T-helper 1 cell treated with Interleukin-12 subunit alpha and Interleukin-12 subunit beta and Interleukin-4 antibody, amounts not matched to agents 30 μg/mL and 1 μg/mL, for 36 hours (primary cell): ENCODE measurements around the gene ADIPOR1.
"Not testable (repeated sequence)": the region's sequence is repeated elsewhere in the genome, so short reads cannot be mapped to it uniquely, and the experiment has no call there.

Experiments used
- H3K27ac Mint-ChIP-seq: one replicate; pipeline ENCODE4 v1.8.0; 2021; ENCODE audit warnings: mild to moderate bottlenecking, mixed read lengths
- H3K27me3 Mint-ChIP-seq: one replicate; pipeline ENCODE4 v1.8.0; 2021; ENCODE audit warnings: low read depth, mixed read lengths
- H3K36me3 Mint-ChIP-seq: one replicate; pipeline ENCODE4 v1.8.0; 2021; ENCODE audit warnings: low read depth, mixed read lengths
- H3K4me1 Mint-ChIP-seq: one replicate; pipeline ENCODE4 v1.8.0; 2021; ENCODE audit warnings: low read depth, mixed read lengths
- H3K4me3 Mint-ChIP-seq: one replicate; pipeline ENCODE4 v1.8.0; 2021; ENCODE audit warnings: mild to moderate bottlenecking, moderate library complexity, mixed read lengths
- H3K9me3 Mint-ChIP-seq: one replicate; pipeline ENCODE4 v1.8.0; 2021; ENCODE audit warnings: mixed read lengths

Gene ADIPOR1

GRCh38 chr1:202959276-202959620 lies 1.1 kb upstream of the ADIPOR1 start:
- H3K4me3 Mint-ChIP-seq, result no peak overlapping the region
- H3K27ac Mint-ChIP-seq, result no peak overlapping the region

GRCh38 chr1:202958544-202959275 lies 598 bp upstream of the ADIPOR1 start:
- Mint-ChIP-seq H3K4me3 (peak overlapping the region; percentile 87), H3K36me3 (peaks cover 15% of the 10 kb centered on the region), H3K27me3 (no peaks in the 10 kb centered on the region), H3K27ac (peak overlapping the region; percentile 83), H3K9me3 (no peaks in the 10 kb centered on the region), H3K4me1 (peaks cover 26% of the 10 kb centered on the region)

More at GRCh38 chr1:202959276-202959620, 1.1 kb upstream of the ADIPOR1 start:
- Mint-ChIP-seq H3K9me3 (no peaks in the 10 kb centered on the region), H3K4me1 (peaks cover 23% of the 10 kb centered on the region), H3K36me3 (peaks cover 13% of the 10 kb centered on the region), H3K27me3 (no peaks in the 10 kb centered on the region)

GRCh38 chr1:202956969-202957368 lies 1.1 kb downstream of the ADIPOR1 start:
- H3K27me3 Mint-ChIP-seq, result no peaks in the 10 kb centered on the region
- H3K4me3 Mint-ChIP-seq, result peak overlapping the region; percentile 87
- H3K36me3 Mint-ChIP-seq, result peaks cover 7% of the 10 kb centered on the region
- H3K9me3 Mint-ChIP-seq, result no peaks in the 10 kb centered on the region
- H3K4me1 Mint-ChIP-seq, result peaks cover 36% of the 10 kb centered on the region
- H3K27ac Mint-ChIP-seq, result peak overlapping the region; percentile 80

- Mint-ChIP-seq H3K27ac (no peak overlapping the region), H3K4me1 (peaks cover 36% of the 10 kb centered on the region), H3K36me3 (peaks cover 9% of the 10 kb centered on the region), H3K9me3 (no peaks in the 10 kb centered on the region), H3K4me3 (no peak overlapping the region), H3K27me3 (no peaks in the 10 kb centered on the region)
Measured at GRCh38 chr1:202954057-202954745, 3.9 kb downstream of the ADIPOR1 start.

GRCh38 chr1:202953392-202953791 lies 4.7 kb downstream of the ADIPOR1 start:
- Mint-ChIP-seq H3K9me3 (no peaks in the 10 kb centered on the region), H3K27ac (no peak overlapping the region), H3K36me3 (peaks cover 9% of the 10 kb centered on the region), H3K4me3 (no peak overlapping the region), H3K27me3 (no peaks in the 10 kb centered on the region), H3K4me1 (peaks cover 30% of the 10 kb centered on the region)

- Mint-ChIP-seq H3K4me1 (peaks cover 30% of the 10 kb centered on the region), H3K27me3 (no peaks in the 10 kb centered on the region), H3K27ac (peak overlapping the region; percentile 55), H3K36me3 (peaks cover 13% of the 10 kb centered on the region), H3K4me3 (no peak overlapping the region), H3K9me3 (no peaks in the 10 kb centered on the region)
Measured at GRCh38 chr1:202952818-202953217, 5.3 kb downstream of the ADIPOR1 start.

- Mint-ChIP-seq H3K4me3 (no peak overlapping the region), H3K36me3 (peaks cover 15% of the 10 kb centered on the region), H3K27ac (no peak overlapping the region), H3K4me1 (peaks cover 26% of the 10 kb centered on the region), H3K9me3 (no peaks in the 10 kb centered on the region), H3K27me3 (no peaks in the 10 kb centered on the region)
Measured at GRCh38 chr1:202952099-202952498, 6.0 kb downstream of the ADIPOR1 start.

- H3K9me3 Mint-ChIP-seq, result no peaks in the 10 kb centered on the region
- H3K27me3 Mint-ChIP-seq, result no peaks in the 10 kb centered on the region
- H3K27ac Mint-ChIP-seq, result no peak overlapping the region
- peaks cover 16% of the 10 kb centered on the region for H3K36me3 Mint-ChIP-seq
- H3K4me3 Mint-ChIP-seq, result no peak overlapping the region
- peaks cover 20% of the 10 kb centered on the region for H3K4me1 Mint-ChIP-seq
Measured at GRCh38 chr1:202951437-202951836, 6.7 kb downstream of the ADIPOR1 start.

- Mint-ChIP-seq H3K27ac (no peak overlapping the region), H3K27me3 (no peaks in the 10 kb centered on the region), H3K4me1 (no peaks in the 10 kb centered on the region), H3K36me3 (peaks cover 45% of the 10 kb centered on the region), H3K9me3 (no peaks in the 10 kb centered on the region), H3K4me3 (no peak overlapping the region)
Measured at GRCh38 chr1:202945483-202945882, 12.6 kb downstream of the ADIPOR1 start.

- Mint-ChIP-seq H3K27me3 (no peaks in the 10 kb centered on the region), H3K36me3 (peaks cover 44% of the 10 kb centered on the region), H3K27ac (no peak overlapping the region), H3K4me3 (no peak overlapping the region), H3K4me1 (no peaks in the 10 kb centered on the region), H3K9me3 (no peaks in the 10 kb centered on the region)
Measured at GRCh38 chr1:202944438-202944921, 13.6 kb downstream of the ADIPOR1 start.

GRCh38 chr1:202942426-202942825 lies 15.7 kb downstream of the ADIPOR1 start:
- Mint-ChIP-seq H3K36me3 (peaks cover 44% of the 10 kb centered on the region), H3K4me3 (no peak overlapping the region)

GRCh38 chr1:202941372-202941771 lies 16.7 kb downstream of the ADIPOR1 start:
- H3K27ac Mint-ChIP-seq, result no peak overlapping the region
- H3K36me3 Mint-ChIP-seq, result peaks cover 42% of the 10 kb centered on the region
- H3K4me3 Mint-ChIP-seq, result no peak overlapping the region
- no peaks in the 10 kb centered on the region for H3K4me1 Mint-ChIP-seq
- H3K27me3 Mint-ChIP-seq, result no peaks in the 10 kb centered on the region
- no peaks in the 10 kb centered on the region for H3K9me3 Mint-ChIP-seq

More at GRCh38 chr1:202942426-202942825, 15.7 kb downstream of the ADIPOR1 start:
- Mint-ChIP-seq H3K27me3 (no peaks in the 10 kb centered on the region), H3K9me3 (no peaks in the 10 kb centered on the region), H3K27ac (no peak overlapping the region), H3K4me1 (no peaks in the 10 kb centered on the region)

- H3K27ac Mint-ChIP-seq, result no peak overlapping the region
- no peak overlapping the region for H3K4me3 Mint-ChIP-seq
- H3K9me3 Mint-ChIP-seq, result no peaks in the 10 kb centered on the region
- H3K4me1 Mint-ChIP-seq, result no peaks in the 10 kb centered on the region
- H3K36me3 Mint-ChIP-seq, result peaks cover 37% of the 10 kb centered on the region
- no peaks in the 10 kb centered on the region for H3K27me3 Mint-ChIP-seq
Measured at GRCh38 chr1:202940561-202940960, 17.6 kb downstream of the ADIPOR1 start.

GRCh38 chr1:202938287-202938925 lies 19.7 kb downstream of the ADIPOR1 start:
- Mint-ChIP-seq H3K27ac (no peak overlapping the region), H3K4me3 (no peak overlapping the region)

GRCh38 chr1:202936409-202936808 lies 21.7 kb downstream of the ADIPOR1 start:
- H3K9me3 Mint-ChIP-seq, result not testable (repeated sequence)
- Mint-ChIP-seq H3K36me3 (peaks cover 14% of the 10 kb centered on the region), H3K27me3 (peaks cover 27% of the 10 kb centered on the region)

More at GRCh38 chr1:202938287-202938925, 19.7 kb downstream of the ADIPOR1 start:
- H3K27me3 Mint-ChIP-seq, result peaks cover 15% of the 10 kb centered on the region
- peaks cover 24% of the 10 kb centered on the region for H3K36me3 Mint-ChIP-seq
- H3K4me1 Mint-ChIP-seq, result no peaks in the 10 kb centered on the region
- no peaks in the 10 kb centered on the region for H3K9me3 Mint-ChIP-seq

More at GRCh38 chr1:202936409-202936808, 21.7 kb downstream of the ADIPOR1 start:
- not testable (repeated sequence) for H3K4me1 Mint-ChIP-seq, H3K4me3 Mint-ChIP-seq, H3K27ac Mint-ChIP-seq
